GM21390 (cell line): ENCODE results near the gene CAMK2D.

Source experiments
- ATAC-seq: cut with Tn5 transposase; IDR thresholded peaks from one replicate; pipeline ENCODE4 v1.9.1; 2021; ENCODE audit not compliant: unreplicated experiment

Gene CAMK2D

DNA sequence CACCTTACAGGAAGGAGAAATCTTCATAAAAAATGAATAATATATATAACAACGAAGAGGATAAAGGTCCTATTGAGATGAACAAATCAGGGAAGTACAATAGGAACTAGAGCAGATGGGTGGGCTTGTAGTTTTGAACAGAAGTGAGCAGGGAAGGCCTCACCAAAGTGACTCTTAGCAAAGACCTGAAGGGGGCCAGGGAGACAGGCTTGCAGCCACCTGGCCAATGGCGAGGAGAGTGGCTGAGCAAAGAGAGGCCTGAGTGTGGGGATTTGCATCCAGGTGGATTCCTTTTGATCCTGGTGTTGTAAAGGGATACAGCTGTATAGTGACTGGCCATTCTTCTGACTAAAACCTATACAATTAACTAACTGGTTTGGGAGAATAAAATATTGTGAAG lies 354.1 kb downstream of the CAMK2D start:
- ATAC-seq: no peak

DNA sequence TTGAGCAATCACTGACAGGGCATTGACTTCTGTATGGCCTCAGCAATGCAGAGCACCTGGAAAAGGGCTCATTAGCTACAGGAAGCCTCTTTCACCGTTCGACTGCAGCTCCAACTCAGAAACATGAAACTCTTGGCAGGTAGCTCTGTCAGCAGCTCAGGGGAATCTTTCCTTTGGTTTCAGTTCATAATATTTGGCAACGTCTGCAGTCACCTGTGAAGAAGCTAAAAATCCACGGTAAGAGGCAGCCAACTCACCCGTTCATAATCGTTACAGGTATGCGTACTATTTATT lies 354.9 kb downstream of the CAMK2D start:
- no peak for ATAC-seq

DNA sequence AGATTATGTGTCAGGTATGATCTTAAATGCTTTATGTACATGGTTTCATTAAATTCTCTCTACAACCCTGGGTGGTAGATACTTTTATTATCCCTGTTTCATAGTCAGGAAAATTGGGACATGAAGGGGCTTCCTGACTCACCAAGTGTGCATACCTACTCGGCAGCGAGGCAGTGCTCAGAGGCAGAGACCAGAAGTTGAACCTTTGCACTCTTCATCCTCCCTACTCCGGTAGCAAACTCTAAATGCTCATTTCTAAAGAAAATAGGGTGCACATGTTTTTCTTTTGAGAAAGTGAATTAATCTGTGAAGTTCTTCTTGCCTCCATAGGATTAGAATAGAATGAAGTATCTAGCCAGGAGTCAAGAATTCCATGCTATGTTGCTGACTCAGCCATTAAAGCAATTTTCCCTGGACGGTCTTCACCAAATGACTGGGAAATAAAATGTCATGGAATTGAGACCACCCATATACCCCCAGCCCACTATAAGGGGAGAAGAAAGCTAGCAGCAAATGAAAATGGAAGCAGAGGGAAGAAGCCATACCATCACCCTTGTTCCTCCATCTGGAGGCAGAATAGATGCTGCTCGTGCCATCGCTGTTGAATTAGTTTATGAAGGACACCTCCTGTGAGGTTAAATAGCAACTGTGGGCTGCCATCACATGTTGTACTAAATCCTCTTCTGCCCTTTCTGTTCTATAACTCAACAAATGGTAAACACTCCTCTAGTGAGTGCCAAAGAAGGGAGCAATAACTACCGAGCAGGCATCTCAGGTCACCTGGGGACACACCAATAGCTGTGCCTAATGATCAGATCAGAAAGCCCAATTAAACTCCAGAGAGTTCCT lies 355.4 kb downstream of the CAMK2D start:
- ATAC-seq: no peak

DNA sequence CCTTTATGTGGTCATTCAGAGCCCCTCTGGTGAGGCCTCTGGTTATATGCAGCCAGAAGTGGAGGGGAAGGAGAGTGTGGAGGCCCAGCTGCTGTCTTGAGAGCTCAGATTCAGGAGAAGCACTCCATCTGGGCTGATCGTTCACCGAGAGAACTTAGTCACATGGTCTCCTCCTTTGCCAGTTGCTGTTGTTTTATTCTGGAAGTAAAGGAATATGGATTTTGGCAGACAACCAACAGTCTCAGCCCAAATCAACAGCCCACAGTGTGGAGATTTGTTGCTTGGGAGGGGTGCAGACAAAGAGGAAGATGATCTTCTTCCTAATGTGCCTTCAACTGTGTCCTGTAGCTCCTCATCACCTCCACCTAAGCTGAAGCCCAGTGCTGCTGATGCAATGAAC lies 356.7 kb downstream of the CAMK2D start:
- no peak for ATAC-seq

DNA sequence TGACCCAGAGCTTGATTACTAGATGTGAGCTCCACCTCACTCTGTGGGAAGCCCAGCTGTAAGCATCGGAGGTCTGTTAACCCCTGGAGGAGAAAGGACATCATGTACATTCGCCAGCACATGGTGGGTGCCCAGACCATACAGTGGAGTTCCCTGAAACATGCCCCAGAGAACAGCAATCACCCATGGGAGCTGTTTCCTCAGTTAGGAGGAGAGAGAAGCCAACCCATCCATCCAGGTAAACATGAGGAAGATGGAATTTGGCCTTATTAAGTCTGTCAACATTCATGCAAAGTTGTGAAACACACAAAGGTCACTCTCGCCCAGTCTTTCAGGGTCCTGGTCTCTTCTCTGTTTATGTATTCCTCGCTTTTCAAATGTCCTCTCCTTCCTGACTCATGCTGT lies 357.4 kb downstream of the CAMK2D start:
- no peak for ATAC-seq
